Activated T-cell treated with anti-CD3 and anti-CD28 coated beads, Interleukin-2, amount 50 U/mL, for 72 hours (primary cell): ENCODE data around the gene MYH15. TPM values are rescaled to one million over a fixed set of nuclear protein-coding genes. Genes with fewer than 3 reads are reported as not detected.

ENCODE experiments used
- ATAC-seq, 2 donors: fragments of 150-1000 bp; cut with Tn5 transposase; replicated peaks in 1 of 2; 2 replicates each; pipeline ENCODE4 v1.10.0; 2021; ENCODE audit warnings: moderate library complexity in 2 of 2, mild to moderate bottlenecking in 1 of 2
- DNase-seq, 2 donors: peaks; one replicate each; pipeline ENCODE4 v3.0.0; 2021 to 2022; ENCODE audit warnings: mixed read lengths in 1 of 2
- H3K27ac Mint-ChIP-seq: one replicate; pipeline ENCODE4 v1.8.0; 2022; ENCODE audit warnings: mild to moderate bottlenecking, moderate library complexity, mixed read lengths
- H3K27me3 Mint-ChIP-seq: one replicate; pipeline ENCODE4 v1.8.0; 2022; ENCODE audit warnings: low read depth, mixed read lengths
- H3K36me3 Mint-ChIP-seq, 2 donors: one replicate each; pipeline ENCODE4 v1.8.0; 2022; ENCODE audit warnings: mixed read lengths in 2 of 2, mild to moderate bottlenecking in 1 of 2; ENCODE audit not compliant: insufficient read depth in 2 of 2
- H3K4me1 Mint-ChIP-seq: one replicate; pipeline ENCODE4 v1.8.0; 2022; ENCODE audit warnings: low read depth, mixed read lengths
- H3K4me3 Mint-ChIP-seq, 2 donors: one replicate each; pipeline ENCODE4 v1.8.0; 2022; ENCODE audit warnings: mild to moderate bottlenecking in 2 of 2, mixed read lengths in 2 of 2, moderate library complexity in 2 of 2
- H3K9me3 Mint-ChIP-seq, 2 donors: one replicate each; pipeline ENCODE4 v1.8.0; 2022; ENCODE audit warnings: mixed read lengths in 2 of 2
- total RNA-seq, 2 donors: library from RNA; stranded (reverse); gene quantifications; one replicate each; pipeline ENCODE4 v1.2.3, GENCODE V29; 2022

The MYH15 gene
- total RNA-seq, 2 donors from 2014 or later: 1.3 to 1.8 TPM

DNA sequence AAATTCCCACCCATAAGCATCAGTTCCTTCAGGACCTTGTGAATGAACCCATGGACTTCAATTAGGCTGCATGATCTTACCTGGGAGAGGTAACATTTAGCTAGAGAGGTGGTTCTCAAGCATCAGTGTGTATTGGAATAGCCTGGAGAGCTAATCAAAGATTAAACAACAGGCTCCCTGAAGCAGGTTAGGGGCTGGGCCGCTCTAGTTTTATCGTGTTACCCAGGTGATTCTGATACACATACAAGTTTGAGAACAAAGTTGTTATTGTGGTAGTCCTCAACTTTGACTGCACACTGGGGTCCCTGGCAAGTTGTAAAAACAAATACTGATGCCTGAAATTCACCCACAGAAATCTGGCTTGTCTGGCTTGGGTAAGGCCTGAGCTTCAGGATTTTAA lies 31.2 kb downstream of the MYH15 start:
- peaks cover 9% of the 10 kb centered on the region for H3K27me3 Mint-ChIP-seq
- no peak for ATAC-seq
- H3K27ac Mint-ChIP-seq: no peak overlapping the region
- no peak for DNase-seq
- H3K9me3 Mint-ChIP-seq: no peaks in the 10 kb centered on the region
- H3K36me3 Mint-ChIP-seq: no peaks in the 10 kb centered on the region
- no peak overlapping the region for H3K4me3 Mint-ChIP-seq
- H3K4me1 Mint-ChIP-seq: no peaks in the 10 kb centered on the region

GRCh38 chr3:108477511-108478147 lies 32.8 kb downstream of the MYH15 start:
- H3K27ac Mint-ChIP-seq: no peak overlapping the region
- ATAC-seq: peak; percentile 42 to 52

DNA sequence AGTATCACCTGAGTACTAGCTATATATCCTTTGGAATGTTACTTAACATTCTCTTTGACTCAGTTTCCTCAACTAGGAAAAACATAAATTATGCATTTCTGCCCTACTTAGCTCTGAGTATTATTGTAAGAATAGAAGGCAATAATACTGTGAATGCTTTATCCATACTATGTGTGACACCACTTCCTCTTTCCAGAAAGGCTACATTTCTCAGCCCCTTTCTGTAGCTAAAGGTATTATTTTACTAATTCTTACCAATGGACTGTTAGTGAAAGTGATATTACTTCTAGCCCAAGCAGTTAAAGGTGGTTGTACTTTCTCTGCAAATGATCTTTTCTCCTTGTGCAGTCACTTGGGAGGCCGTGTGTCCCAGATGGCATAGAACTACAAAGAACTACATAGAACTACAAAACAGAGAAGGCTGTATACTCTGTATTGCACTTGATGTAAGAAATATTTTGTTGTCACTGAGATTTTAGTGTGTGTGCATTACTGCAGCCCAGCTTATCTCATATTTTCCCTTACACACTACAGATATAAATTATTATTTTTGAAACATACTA lies 35.1 kb downstream of the MYH15 start:
- no peaks in the 10 kb centered on the region for H3K9me3 Mint-ChIP-seq
- H3K27ac Mint-ChIP-seq: no peak overlapping the region
- no peak overlapping the region for H3K4me3 Mint-ChIP-seq

More at GRCh38 chr3:108477511-108478147, 32.8 kb downstream of the MYH15 start:
- no peaks in the 10 kb centered on the region for H3K4me1 Mint-ChIP-seq
- DNase-seq: peak; percentile 45 to 60
- H3K36me3 Mint-ChIP-seq: no peaks in the 10 kb centered on the region
- no peaks in the 10 kb centered on the region for H3K9me3 Mint-ChIP-seq
- H3K27me3 Mint-ChIP-seq: peaks cover 9% of the 10 kb centered on the region
- no peak overlapping the region for H3K4me3 Mint-ChIP-seq

GRCh38 chr3:108474581-108474980 lies 35.8 kb downstream of the MYH15 start:
- no peak for DNase-seq
- Mint-ChIP-seq H3K9me3 (no peaks in the 10 kb centered on the region), H3K27me3 (peaks cover 9% of the 10 kb centered on the region), H3K27ac (no peak overlapping the region), H3K4me1 (peaks cover 7% of the 10 kb centered on the region), H3K4me3 (no peak overlapping the region), H3K36me3 (no peaks in the 10 kb centered on the region)
- no peak for ATAC-seq

More for the DNA sequence above, 35.1 kb downstream of the MYH15 start:
- Mint-ChIP-seq H3K36me3 (no peaks in the 10 kb centered on the region), H3K4me1 (peaks cover 7% of the 10 kb centered on the region), H3K27me3 (peaks cover 9% of the 10 kb centered on the region)
- ATAC-seq: no peak
- no peak for DNase-seq

DNA sequence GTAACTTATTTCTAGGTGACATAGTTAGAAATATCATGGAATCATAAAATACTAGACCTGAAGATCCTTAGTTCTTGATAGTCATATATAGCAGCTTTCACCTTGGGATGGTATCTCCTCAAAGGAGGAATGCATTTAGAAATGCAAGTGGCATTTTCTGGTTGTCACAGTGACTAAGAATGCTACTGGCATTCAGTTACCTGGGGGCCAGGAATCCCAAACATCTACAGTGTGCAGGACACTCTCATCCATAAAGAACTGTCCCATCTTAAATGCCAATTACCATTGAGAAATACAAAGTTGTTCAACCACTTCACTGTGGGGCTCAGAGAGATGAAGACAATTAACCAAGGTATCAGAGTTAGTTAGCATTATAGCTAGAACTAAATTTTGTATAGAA lies 36.7 kb downstream of the MYH15 start:
- H3K27me3 Mint-ChIP-seq: peaks cover 6% of the 10 kb centered on the region
- no peak overlapping the region for H3K27ac Mint-ChIP-seq
- no peaks in the 10 kb centered on the region for H3K36me3 Mint-ChIP-seq
- peaks cover 7% of the 10 kb centered on the region for H3K4me1 Mint-ChIP-seq
- no peak overlapping the region for H3K4me3 Mint-ChIP-seq
- no peak for DNase-seq
- H3K9me3 Mint-ChIP-seq: no peaks in the 10 kb centered on the region
- ATAC-seq: no peak

DNA sequence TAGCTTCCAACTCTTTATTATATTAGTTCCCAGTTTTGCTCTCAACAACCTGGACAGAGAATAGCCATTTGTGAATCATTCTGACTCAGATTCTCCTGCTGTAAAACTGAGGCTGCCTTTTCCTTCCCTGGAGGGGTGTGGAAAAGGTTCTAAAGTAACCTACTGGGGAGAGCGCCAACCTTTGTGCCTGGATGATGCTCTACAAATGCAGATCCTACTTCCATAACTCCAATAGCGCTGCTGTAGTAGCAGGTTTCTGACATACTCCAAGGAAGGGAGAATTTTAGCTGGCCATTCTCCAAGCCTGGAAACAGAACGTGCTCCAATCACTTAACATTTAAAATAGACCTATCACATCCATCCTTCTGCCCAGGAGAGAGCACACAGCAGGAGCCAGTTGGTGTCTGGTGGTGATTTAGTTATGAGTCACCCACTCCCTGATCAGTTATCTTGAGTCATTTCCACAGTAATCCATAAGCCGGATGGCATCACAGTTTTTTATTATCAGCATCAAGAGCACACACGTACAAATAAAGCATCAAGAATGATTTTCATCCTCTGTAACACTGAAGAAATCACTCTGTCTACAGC lies 38.3 kb downstream of the MYH15 start:
- Mint-ChIP-seq H3K27ac (no peak overlapping the region), H3K36me3 (no peaks in the 10 kb centered on the region), H3K27me3 (no peaks in the 10 kb centered on the region), H3K4me1 (peaks cover 7% of the 10 kb centered on the region), H3K9me3 (no peaks in the 10 kb centered on the region), H3K4me3 (no peak overlapping the region)
- no peak for DNase-seq
- ATAC-seq: peak; percentile 51 to 71

- Mint-ChIP-seq H3K4me3 (no peak overlapping the region), H3K27ac (no peak overlapping the region), H3K27me3 (no peaks in the 10 kb centered on the region), H3K4me1 (peaks cover 7% of the 10 kb centered on the region), H3K9me3 (no peaks in the 10 kb centered on the region), H3K36me3 (no peaks in the 10 kb centered on the region)
- DNase-seq: no peak
- no peak for ATAC-seq
Measured at GRCh38 chr3:108471426-108471825, 39.0 kb downstream of the MYH15 start.

DNA sequence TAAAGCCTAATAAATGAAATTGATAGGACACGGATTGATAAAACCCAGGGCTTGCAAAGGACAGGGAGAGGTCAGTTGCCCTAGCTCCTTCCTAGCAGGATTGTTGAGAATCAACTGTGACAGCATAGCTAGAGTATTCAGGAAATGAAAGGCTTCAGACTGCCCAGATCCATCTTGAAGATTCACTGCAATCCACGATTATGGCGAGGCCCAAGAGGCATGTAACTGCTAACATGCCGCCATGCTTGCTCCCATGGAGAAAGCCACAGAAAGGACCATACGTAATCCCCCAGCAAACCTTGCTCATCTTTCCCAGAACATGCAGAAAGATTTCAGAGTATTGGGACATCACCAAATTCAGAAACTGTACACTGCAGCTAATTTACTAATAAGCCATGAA lies 41.3 kb downstream of the MYH15 start:
- Mint-ChIP-seq H3K27ac (no peak overlapping the region), H3K27me3 (no peaks in the 10 kb centered on the region), H3K9me3 (no peaks in the 10 kb centered on the region), H3K36me3 (no peaks in the 10 kb centered on the region), H3K4me1 (peaks cover 7% of the 10 kb centered on the region), H3K4me3 (no peak overlapping the region)
- DNase-seq (no peak), ATAC-seq (no peak)

DNA sequence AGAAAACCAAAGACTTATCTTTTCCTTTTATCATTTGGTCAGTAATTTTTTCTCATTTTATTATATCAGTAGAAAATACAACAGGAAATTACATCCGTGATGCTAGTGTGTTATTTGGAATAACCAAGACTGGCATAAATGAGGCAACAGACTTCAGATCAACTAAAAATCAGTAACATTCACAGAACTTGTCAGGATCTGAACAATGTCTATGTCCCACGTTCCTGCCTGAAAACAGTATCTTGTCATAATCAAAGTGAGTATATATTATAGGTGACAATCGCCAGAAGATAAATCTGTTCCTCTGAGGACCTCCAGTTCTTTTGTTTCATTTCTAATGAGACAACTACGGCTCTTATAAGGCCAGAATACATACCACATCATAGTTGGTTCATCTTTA lies 41.8 kb downstream of the MYH15 start:
- DNase-seq (no peak), ATAC-seq (no peak)
- H3K27me3 Mint-ChIP-seq: no peaks in the 10 kb centered on the region
- H3K36me3 Mint-ChIP-seq: no peaks in the 10 kb centered on the region
- H3K4me3 Mint-ChIP-seq: no peak overlapping the region
- H3K27ac Mint-ChIP-seq: no peak overlapping the region
- H3K9me3 Mint-ChIP-seq: no peaks in the 10 kb centered on the region
- H3K4me1 Mint-ChIP-seq: peaks cover 7% of the 10 kb centered on the region

GRCh38 chr3:108462899-108463298 lies 47.5 kb downstream of the MYH15 start:
- H3K27ac Mint-ChIP-seq: no peak overlapping the region
- no peak overlapping the region for H3K4me3 Mint-ChIP-seq
- no peaks in the 10 kb centered on the region for H3K36me3 Mint-ChIP-seq
- no peaks in the 10 kb centered on the region for H3K9me3 Mint-ChIP-seq
- ATAC-seq (no peak), DNase-seq (no peak)
- no peaks in the 10 kb centered on the region for H3K4me1 Mint-ChIP-seq
- no peaks in the 10 kb centered on the region for H3K27me3 Mint-ChIP-seq

GRCh38 chr3:108461661-108462111 lies 48.7 kb downstream of the MYH15 start:
- no peaks in the 10 kb centered on the region for H3K9me3 Mint-ChIP-seq

GRCh38 chr3:108459225-108459624 lies 51.2 kb downstream of the MYH15 start:
- Mint-ChIP-seq H3K36me3 (no peaks in the 10 kb centered on the region), H3K4me3 (no peak overlapping the region), H3K27ac (no peak overlapping the region), H3K4me1 (no peaks in the 10 kb centered on the region), H3K27me3 (no peaks in the 10 kb centered on the region), H3K9me3 (no peaks in the 10 kb centered on the region)
- no peak for DNase-seq
- ATAC-seq: no peak

More at GRCh38 chr3:108461661-108462111, 48.7 kb downstream of the MYH15 start:
- no peaks in the 10 kb centered on the region for H3K4me1 Mint-ChIP-seq
- H3K4me3 Mint-ChIP-seq: no peak overlapping the region
- DNase-seq (no peak), ATAC-seq (no peak)
- H3K27ac Mint-ChIP-seq: no peak overlapping the region
- no peaks in the 10 kb centered on the region for H3K36me3 Mint-ChIP-seq
- no peaks in the 10 kb centered on the region for H3K27me3 Mint-ChIP-seq

GRCh38 chr3:108455212-108455705 lies 55.1 kb downstream of the MYH15 start:
- ATAC-seq: no peak
- H3K27me3 Mint-ChIP-seq: no peaks in the 10 kb centered on the region
- H3K4me1 Mint-ChIP-seq: no peaks in the 10 kb centered on the region
- H3K4me3 Mint-ChIP-seq: no peak overlapping the region
- H3K27ac Mint-ChIP-seq: no peak overlapping the region
- H3K9me3 Mint-ChIP-seq: no peaks in the 10 kb centered on the region
- no peak for DNase-seq
- no peaks in the 10 kb centered on the region for H3K36me3 Mint-ChIP-seq
